PFSK-1 (cell line): ENCODE data around the gene CASP12.

Experiments
- SIN3A ChIP-seq: IDR thresholded peaks from 2 replicates; pipeline ENCODE4 v1.6.1; 2012; ENCODE audit warnings: mild to moderate bottlenecking, low read length, moderate library complexity, borderline replicate concordance; ENCODE audit not compliant: insufficient read depth
- TAF1 ChIP-seq: IDR thresholded peaks from 2 replicates; pipeline ENCODE4 v1.6.1; 2012; ENCODE audit warnings: low read length, control low read depth, borderline replicate concordance; ENCODE audit not compliant: insufficient read depth
- TF ChIP-seq, protein P1 (sequence below), 2 experiments: IDR thresholded peaks; 2 replicates each; pipeline versions ENCODE4 v1.6.1 to v1.8.0; 2011 to 2012; ENCODE audit warnings: low read depth in 2 of 2, low read length in 2 of 2, control low read depth in 1 of 2, inconsistent platforms in 1 of 2, mild to moderate bottlenecking in 1 of 2, moderate library complexity in 1 of 2; ENCODE audit not compliant: insufficient read depth in 1 of 2

- TF ChIP-seq, protein P1, sequence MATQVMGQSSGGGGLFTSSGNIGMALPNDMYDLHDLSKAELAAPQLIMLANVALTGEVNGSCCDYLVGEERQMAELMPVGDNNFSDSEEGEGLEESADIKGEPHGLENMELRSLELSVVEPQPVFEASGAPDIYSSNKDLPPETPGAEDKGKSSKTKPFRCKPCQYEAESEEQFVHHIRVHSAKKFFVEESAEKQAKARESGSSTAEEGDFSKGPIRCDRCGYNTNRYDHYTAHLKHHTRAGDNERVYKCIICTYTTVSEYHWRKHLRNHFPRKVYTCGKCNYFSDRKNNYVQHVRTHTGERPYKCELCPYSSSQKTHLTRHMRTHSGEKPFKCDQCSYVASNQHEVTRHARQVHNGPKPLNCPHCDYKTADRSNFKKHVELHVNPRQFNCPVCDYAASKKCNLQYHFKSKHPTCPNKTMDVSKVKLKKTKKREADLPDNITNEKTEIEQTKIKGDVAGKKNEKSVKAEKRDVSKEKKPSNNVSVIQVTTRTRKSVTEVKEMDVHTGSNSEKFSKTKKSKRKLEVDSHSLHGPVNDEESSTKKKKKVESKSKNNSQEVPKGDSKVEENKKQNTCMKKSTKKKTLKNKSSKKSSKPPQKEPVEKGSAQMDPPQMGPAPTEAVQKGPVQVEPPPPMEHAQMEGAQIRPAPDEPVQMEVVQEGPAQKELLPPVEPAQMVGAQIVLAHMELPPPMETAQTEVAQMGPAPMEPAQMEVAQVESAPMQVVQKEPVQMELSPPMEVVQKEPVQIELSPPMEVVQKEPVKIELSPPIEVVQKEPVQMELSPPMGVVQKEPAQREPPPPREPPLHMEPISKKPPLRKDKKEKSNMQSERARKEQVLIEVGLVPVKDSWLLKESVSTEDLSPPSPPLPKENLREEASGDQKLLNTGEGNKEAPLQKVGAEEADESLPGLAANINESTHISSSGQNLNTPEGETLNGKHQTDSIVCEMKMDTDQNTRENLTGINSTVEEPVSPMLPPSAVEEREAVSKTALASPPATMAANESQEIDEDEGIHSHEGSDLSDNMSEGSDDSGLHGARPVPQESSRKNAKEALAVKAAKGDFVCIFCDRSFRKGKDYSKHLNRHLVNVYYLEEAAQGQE (IDR thresholded peaks at IDR 0.05; ENCODE audit: insufficient read depth in 1 of 2, low read depth in 2 of 2, low read length in 2 of 2), result no peak
- TF ChIP-seq SIN3A, result no peak
- no peak for TF ChIP-seq TAF1
These were observed 25.9 kb downstream of the CASP12 start for GRCh38 chr11:104872393-104872792.
